Measurements from ENCODE around the gene GLI3.

GLI3 gene

DNA sequence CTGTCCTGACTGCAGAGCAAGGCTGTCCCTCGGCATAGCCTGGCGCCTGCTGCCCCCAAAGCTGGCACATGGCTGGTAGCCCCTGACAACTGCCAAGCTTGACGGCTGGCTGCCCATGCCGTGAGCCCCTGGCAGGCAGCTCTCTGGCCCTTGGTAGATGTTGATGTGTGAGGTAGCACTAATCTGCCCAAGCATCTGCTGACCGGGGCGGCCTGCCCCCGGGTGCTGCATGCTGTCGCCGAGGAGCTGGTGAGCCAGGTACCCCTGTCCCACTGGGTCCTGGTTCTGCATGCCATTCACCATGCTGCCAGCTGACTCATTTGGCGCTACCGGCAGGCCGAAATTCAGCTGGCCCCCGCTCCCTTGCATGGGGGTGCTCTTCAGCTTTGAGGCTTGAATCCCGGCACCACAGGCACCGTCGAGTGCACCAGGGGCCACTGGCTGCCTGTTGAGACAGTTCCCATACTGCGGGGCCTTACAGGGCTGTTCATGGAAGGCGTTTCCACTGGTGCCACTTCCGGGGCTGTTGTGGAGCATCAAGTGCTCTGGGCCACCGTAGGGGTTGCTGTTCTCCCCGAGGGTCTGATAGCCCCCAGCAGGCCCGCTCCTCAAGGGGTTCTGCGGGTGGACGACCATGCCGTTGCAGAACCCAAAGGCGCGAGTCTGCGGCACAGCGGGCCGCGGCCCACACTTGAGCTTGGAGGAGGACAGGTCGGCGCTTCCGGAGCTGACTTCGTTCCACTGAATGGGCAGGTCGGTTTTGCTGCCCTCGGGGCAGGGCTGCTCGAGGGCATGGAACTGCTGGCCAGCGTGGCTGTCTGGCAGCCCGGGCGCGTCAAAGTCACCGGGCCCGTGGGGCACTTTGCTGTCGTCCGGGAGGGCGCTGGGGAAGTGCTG is 271.9 kb downstream of the GLI3 start:
- no peak for DNase-seq (ENCODE audit: low read depth)
- TF ChIP-seq, protein P1, sequence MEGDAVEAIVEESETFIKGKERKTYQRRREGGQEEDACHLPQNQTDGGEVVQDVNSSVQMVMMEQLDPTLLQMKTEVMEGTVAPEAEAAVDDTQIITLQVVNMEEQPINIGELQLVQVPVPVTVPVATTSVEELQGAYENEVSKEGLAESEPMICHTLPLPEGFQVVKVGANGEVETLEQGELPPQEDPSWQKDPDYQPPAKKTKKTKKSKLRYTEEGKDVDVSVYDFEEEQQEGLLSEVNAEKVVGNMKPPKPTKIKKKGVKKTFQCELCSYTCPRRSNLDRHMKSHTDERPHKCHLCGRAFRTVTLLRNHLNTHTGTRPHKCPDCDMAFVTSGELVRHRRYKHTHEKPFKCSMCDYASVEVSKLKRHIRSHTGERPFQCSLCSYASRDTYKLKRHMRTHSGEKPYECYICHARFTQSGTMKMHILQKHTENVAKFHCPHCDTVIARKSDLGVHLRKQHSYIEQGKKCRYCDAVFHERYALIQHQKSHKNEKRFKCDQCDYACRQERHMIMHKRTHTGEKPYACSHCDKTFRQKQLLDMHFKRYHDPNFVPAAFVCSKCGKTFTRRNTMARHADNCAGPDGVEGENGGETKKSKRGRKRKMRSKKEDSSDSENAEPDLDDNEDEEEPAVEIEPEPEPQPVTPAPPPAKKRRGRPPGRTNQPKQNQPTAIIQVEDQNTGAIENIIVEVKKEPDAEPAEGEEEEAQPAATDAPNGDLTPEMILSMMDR (IDR thresholded peaks at IDR 0.05; ENCODE audit: insufficient read depth, low read depth, low read length, missing control alignments) = no peak
- H3K4me3 ChIP-seq (ENCODE audit: low read length) = no peak overlapping the region

DNA sequence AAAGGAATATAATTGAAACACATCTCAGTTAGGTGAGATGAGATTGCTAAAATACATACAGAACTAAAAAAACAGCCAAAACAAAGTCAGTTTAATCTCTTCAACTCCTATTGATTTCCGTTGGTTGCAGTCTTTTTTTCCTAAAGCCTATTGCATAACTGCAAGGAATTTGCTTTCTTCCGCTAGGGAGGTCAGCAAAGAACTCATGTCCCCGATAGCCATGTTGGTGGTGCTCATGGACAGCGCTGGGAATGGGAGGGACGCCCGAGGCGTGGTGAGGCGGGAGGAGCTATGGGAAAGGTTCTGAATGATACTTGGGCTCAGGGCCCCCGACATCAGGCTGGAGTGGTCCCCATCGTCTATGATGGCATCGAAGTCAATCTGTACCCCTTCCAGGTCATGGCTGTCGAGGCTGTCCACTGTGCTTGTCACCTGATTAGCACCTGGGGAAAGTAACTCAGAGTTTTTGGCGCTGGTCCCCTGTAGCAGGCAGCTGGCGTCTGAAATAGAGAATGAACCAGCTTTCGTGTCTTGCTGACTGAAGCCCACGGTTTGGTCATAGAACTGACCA is 272.7 kb downstream of the GLI3 start:
- TF ChIP-seq, protein P1 (IDR thresholded peaks at IDR 0.05; ENCODE audit: insufficient read depth, low read depth, low read length, missing control alignments) = no peak
- H3K4me3 ChIP-seq (ENCODE audit: low read length) = no peak overlapping the region
- no peak for DNase-seq (ENCODE audit: low read depth)

DNA sequence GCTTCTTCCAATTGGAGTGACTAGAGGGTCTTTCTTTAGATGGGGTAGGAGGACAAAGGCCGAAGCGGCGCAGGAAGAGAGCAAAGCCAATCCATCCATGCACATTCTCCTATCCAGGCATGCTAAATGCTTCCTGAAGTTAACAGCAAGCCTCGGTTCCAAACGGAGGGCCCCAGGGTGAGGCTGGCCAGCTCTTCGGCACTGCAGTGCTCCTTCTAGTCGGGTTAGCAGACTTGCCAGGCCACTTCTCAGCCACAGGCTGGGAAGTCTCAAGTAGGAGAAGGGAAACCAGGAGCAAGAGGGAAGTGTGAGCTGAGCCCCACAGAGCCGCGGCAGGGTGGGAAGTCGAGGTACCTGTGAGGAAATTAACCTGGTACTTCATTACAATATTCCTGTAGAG is 280.3 kb downstream of the GLI3 start:
- peak; percentile 34 for DNase-seq (ENCODE audit: low read depth)
- TF ChIP-seq, protein P1 (IDR thresholded peaks at IDR 0.05; ENCODE audit: insufficient read depth, low read depth, low read length, missing control alignments) = no peak
- H3K4me3 ChIP-seq (ENCODE audit: low read length) = no peak overlapping the region

DNA sequence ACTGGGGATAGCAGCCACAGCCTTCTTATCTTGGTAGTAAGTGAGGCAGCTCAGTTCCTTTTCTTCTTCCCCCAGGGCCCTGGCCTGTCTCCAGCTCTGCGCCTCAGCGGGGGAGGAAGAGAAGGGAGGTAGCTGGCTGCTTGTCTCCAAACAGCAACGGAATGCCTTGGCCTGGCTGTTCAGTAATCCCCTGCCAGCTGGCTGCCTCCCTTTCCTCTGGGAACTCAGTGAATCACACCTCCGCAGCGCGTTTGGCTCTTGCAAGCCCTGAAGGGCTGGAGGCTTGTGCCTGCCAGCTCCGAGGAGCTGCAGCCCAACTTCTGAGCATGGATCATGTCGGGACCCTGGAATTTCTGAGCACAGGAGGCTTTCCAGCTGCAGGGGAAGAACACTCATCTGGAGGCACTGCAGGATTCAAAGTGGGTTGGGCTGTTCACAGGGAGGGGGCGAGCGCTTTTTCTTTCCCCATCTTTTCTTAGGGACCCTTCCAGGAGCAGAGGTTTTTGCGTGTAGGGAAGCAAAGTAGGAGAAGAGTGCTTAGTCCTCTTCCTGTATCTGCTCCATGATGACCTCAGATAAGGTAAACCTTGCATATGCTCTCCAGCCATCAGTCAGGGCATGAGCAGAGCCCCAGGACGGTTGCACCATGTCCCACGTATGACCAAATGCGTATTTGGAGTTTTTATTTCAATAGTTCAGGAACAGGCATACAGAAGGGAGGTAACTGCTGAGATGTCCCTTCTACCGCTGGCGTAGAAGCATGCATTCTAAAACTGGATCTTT is 280.9 kb downstream of the GLI3 start:
- no peak overlapping the region for H3K4me3 ChIP-seq (ENCODE audit: low read length)
- peak; percentile 99 for DNase-seq (ENCODE audit: low read depth)
- TF ChIP-seq, protein P1 (IDR thresholded peaks at IDR 0.05; ENCODE audit: insufficient read depth, low read depth, low read length, missing control alignments) = no peak

DNA sequence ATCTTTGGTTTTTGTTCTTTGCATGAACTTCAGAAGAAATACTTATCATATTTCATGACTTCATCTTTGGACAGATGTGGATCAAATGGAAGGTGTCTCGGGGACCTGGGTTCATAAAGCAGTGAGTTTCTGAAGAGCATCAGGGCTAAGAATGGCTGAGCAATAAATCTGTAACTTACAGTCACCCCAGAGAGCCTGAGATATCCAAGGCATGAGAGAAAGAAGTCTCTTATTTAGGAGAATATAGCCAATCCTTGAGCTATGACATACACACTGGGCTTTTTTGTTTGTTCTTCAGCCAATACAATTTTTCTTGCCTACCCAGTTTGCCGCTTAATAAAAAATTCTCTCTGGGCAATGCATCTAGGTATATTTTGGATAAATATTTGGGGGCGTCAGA is 281.6 kb downstream of the GLI3 start:
- DNase-seq (ENCODE audit: low read depth) = no peak
- TF ChIP-seq, protein P1 (IDR thresholded peaks at IDR 0.05; ENCODE audit: insufficient read depth, low read depth, low read length, missing control alignments) = no peak
- no peak overlapping the region for H3K4me3 ChIP-seq (ENCODE audit: low read length)

DNA sequence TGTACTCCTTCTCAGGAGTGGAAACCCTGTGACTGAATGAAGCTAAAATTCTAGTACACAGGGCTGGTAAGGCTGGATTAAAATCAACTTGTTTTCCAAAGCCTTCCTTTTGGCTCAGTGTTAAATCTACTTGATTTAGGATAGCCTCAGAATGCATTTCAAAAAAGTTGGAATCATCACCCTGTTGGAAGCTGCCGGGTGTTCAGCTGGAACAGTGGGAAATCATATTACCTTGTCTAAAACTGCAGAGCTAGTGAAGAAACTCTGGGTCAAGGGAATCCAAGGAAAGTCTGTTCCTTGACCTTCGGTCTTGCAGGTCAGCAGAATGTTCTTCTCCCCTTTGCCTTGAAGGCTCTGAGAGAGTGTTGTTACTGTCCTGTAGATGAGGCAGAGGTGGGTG is 282.0 kb downstream of the GLI3 start:
- TF ChIP-seq, protein P1 (IDR thresholded peaks at IDR 0.05; ENCODE audit: insufficient read depth, low read depth, low read length, missing control alignments) = no peak
- H3K4me3 ChIP-seq (ENCODE audit: low read length) = no peak overlapping the region
- no peak for DNase-seq (ENCODE audit: low read depth)
